ENCODE results near the gene LGR4. TPM values are rescaled to one million over a fixed set of nuclear protein-coding genes. Genes with fewer than 3 reads are reported as not detected.

Gene LGR4
- total and polyA plus RNA-seq, 2 of the 13 experiments (the other 11 are each of a cell fraction or from before 2014, with no cell fraction given), result 42.1 to 68.7 TPM

- TF ChIP-seq ZNF749 (CRISPR knock-in tag; IDR thresholded peaks at IDR 0.05; ENCODE audit: borderline replicate concordance), result peak; percentile 82; the same call in 1 of the 2 replicates
- TF ChIP-seq, protein P1, sequence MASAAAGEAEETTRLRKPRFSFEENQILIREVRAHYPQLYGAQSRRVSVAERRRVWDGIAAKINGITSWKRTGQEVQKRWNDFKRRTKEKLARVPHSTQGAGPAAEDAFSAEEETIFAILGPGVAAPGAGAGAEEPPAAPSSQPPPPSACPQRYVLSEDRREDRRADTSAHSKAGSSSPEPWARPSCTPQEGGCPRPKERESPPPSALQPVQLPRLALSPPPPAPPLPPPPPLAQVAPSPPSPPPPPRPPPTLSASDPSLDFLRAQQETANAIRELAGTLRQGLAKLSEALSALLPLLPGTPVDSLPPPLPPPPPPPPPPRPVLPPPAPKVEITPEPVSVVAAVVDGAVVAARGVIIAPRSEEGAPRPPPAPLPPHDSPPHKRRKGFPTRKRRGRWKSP (CRISPR knock-in tag; IDR thresholded peaks at IDR 0.05), result no peak; the same call in 1 of the 2 replicates
- TF ChIP-seq, protein P2, sequence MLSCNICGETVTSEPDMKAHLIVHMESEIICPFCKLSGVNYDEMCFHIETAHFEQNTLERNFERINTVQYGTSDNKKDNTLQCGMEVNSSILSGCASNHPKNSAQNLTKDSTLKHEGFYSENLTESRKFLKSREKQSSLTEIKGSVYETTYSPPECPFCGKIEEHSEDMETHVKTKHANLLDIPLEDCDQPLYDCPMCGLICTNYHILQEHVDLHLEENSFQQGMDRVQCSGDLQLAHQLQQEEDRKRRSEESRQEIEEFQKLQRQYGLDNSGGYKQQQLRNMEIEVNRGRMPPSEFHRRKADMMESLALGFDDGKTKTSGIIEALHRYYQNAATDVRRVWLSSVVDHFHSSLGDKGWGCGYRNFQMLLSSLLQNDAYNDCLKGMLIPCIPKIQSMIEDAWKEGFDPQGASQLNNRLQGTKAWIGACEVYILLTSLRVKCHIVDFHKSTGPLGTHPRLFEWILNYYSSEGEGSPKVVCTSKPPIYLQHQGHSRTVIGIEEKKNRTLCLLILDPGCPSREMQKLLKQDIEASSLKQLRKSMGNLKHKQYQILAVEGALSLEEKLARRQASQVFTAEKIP (CRISPR knock-in tag; IDR thresholded peaks at IDR 0.05; ENCODE audit: borderline replicate concordance), result no peak
- TF ChIP-seq ZNF451 (CRISPR knock-in tag; IDR thresholded peaks at IDR 0.05), result peak; percentile 42; the same call in 1 of the 2 replicates
- TF ChIP-seq, protein P3, sequence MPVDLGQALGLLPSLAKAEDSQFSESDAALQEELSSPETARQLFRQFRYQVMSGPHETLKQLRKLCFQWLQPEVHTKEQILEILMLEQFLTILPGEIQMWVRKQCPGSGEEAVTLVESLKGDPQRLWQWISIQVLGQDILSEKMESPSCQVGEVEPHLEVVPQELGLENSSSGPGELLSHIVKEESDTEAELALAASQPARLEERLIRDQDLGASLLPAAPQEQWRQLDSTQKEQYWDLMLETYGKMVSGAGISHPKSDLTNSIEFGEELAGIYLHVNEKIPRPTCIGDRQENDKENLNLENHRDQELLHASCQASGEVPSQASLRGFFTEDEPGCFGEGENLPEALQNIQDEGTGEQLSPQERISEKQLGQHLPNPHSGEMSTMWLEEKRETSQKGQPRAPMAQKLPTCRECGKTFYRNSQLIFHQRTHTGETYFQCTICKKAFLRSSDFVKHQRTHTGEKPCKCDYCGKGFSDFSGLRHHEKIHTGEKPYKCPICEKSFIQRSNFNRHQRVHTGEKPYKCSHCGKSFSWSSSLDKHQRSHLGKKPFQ (CRISPR knock-in tag; IDR thresholded peaks at IDR 0.05; ENCODE audit: insufficient replicate concordance), result peak; percentile 81
- TF ChIP-seq RXRA (CRISPR knock-in tag; IDR thresholded peaks at IDR 0.05), result peak; percentile 50; the same call in 1 of the 2 replicates
- no peak for TF ChIP-seq ESRRA (CRISPR knock-in tag; IDR thresholded peaks at IDR 0.05; ENCODE audit: low read depth)
- TF ChIP-seq ZBTB2 (CRISPR knock-in tag; IDR thresholded peaks at IDR 0.05; ENCODE audit: low read depth), result no peak
- TF ChIP-seq, protein P4, sequence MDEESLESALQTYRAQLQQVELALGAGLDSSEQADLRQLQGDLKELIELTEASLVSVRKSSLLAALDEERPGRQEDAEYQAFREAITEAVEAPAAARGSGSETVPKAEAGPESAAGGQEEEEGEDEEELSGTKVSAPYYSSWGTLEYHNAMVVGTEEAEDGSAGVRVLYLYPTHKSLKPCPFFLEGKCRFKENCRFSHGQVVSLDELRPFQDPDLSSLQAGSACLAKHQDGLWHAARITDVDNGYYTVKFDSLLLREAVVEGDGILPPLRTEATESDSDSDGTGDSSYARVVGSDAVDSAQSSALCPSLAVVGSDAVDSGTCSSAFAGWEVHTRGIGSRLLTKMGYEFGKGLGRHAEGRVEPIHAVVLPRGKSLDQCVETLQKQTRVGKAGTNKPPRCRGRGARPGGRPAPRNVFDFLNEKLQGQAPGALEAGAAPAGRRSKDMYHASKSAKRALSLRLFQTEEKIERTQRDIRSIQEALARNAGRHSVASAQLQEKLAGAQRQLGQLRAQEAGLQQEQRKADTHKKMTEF (CRISPR knock-in tag; IDR thresholded peaks at IDR 0.05), result peak; percentile 72; the same call in 1 of the 2 replicates
- peak; percentile 67; the same call in 1 of the 2 replicates for TF ChIP-seq MEF2D (CRISPR knock-in tag; IDR thresholded peaks at IDR 0.05)
- peak; percentile 94 for TF ChIP-seq YEATS2 (CRISPR knock-in tag; IDR thresholded peaks at IDR 0.05; ENCODE audit: borderline replicate concordance)
- peak; percentile 78 for TF ChIP-seq SAP130 (CRISPR knock-in tag; IDR thresholded peaks at IDR 0.05; ENCODE audit: low read depth)
- no peak for TF ChIP-seq DNMT3B (CRISPR knock-in tag; conservative IDR thresholded peaks at IDR 0.05)
- TF ChIP-seq HOXA9 (CRISPR knock-in tag; IDR thresholded peaks at IDR 0.05; ENCODE audit: borderline replicate concordance), result no peak
- no peak for TF ChIP-seq ZNF225 (CRISPR knock-in tag; IDR thresholded peaks at IDR 0.05)
- TF ChIP-seq FOXJ3 (CRISPR knock-in tag; IDR thresholded peaks at IDR 0.05; ENCODE audit: borderline replicate concordance), result no peak
- no peak for TF ChIP-seq TBL1XR1 (IDR thresholded peaks at IDR 0.05; ENCODE audit: borderline replicate concordance, low read length, partially characterized antibody)
- peak; percentile 73; the same call in 1 of the 2 replicates for TF ChIP-seq SPEN (CRISPR knock-in tag; IDR thresholded peaks at IDR 0.05; ENCODE audit: low read depth)
- no peak for TF ChIP-seq NFYB (CRISPR knock-in tag; IDR thresholded peaks at IDR 0.05)
- peak; percentile 45; the same call in 1 of the 2 replicates for TF ChIP-seq BORCS8-MEF2B (CRISPR knock-in tag; IDR thresholded peaks at IDR 0.05)
- no peak for TF ChIP-seq U2AF2 (IDR thresholded peaks at IDR 0.05; ENCODE audit: low read depth, low read length)
- TF ChIP-seq RFX1 (IDR thresholded peaks at IDR 0.05), result no peak
These were observed 33.9 kb upstream of the LGR4 start, which contains the start of gene LIN7C (continued) for GRCh38 chr11:27506200-27507182.

All from HepG2 (cell line).